Adipose tissue (tissue), 3 donors: ENCODE measurements around the gene SCAF11. TPM values are rescaled to one million over a fixed set of nuclear protein-coding genes. Genes with fewer than 3 reads are reported as not detected.

Experiments used
- H3K27ac ChIP-seq: one replicate; pipeline ENCODE4 v1.5.1; 2013; ENCODE audit warnings: low read depth, low read length
- WGBS, 3 donors: extraction: QIAGEN DNeasy Blood & Tissue Kit; methylation state at CpG; one replicate each; pipeline ENCODE4 v1.1.7; 2013; 5-methylcytosine and 5-hydroxymethylcytosine counted together
- polyA plus RNA-seq, 3 donors: library from polyadenylated mRNA; stranded (reverse); fragments of 200-250 nt; gene quantifications; one replicate each; pipeline ENCODE4 v1.2.3, GENCODE V29; 2013
- donor health status: healthy with polysubstance abuse.
- donor health status: Bipolar disorder and iron deficiency.
- donor health status: healthy.

SCAF11 gene
- polyA plus RNA-seq, 3 donors: 14.6 to 31.5 (median 21.0) TPM

GRCh38 chr12:45939759-45940158, 50.6 kb downstream of the SCAF11 start:
- H3K27ac ChIP-seq: no peak overlapping the region
- 88 to 97% (median 90%) methylated on average over 2 of the region's 2 CpGs for WGBS, 3 donors

GRCh38 chr12:45938566-45938965, 51.8 kb downstream of the SCAF11 start:
- no peak overlapping the region for H3K27ac ChIP-seq
- WGBS, 3 donors: 76 to 90% (median 87%) methylated on average over 2 of the region's 2 CpGs

- 28 to 75% (median 65%) methylated on average over 1 of the region's 1 CpG for WGBS, 3 donors
- no peak overlapping the region for H3K27ac ChIP-seq
Measured at GRCh38 chr12:45934956-45935355, 55.4 kb downstream of the SCAF11 start.

GRCh38 chr12:45933504-45933903, 56.9 kb downstream of the SCAF11 start:
- H3K27ac ChIP-seq: no peak overlapping the region
- 16 to 42% (median 28%) methylated on average over 2 of the region's 2 CpGs for WGBS, 3 donors

- WGBS, 3 donors: 95 to 98% (median 96%) methylated on average over 3 of the region's 3 CpGs
- no peak overlapping the region for H3K27ac ChIP-seq
Measured at GRCh38 chr12:45930369-45930768, 60.0 kb downstream of the SCAF11 start.

GRCh38 chr12:45928309-45928708, 62.1 kb downstream of the SCAF11 start:
- WGBS, 3 donors: 70 to 88% (median 85%) methylated on average over 2 of the region's 2 CpGs
- H3K27ac ChIP-seq: no peak overlapping the region

- WGBS, 3 donors: 85 to 89% (median 86%) methylated on average over 3 of the region's 3 CpGs
- H3K27ac ChIP-seq: no peak overlapping the region
Measured at GRCh38 chr12:45918818-45919217, 71.6 kb downstream of the SCAF11 start.

GRCh38 chr12:45915405-45915804, 75.0 kb downstream of the SCAF11 start:
- H3K27ac ChIP-seq: no peak overlapping the region
- WGBS, 3 donors: 83 to 91% (median 88%) methylated on average over 2 of the region's 2 CpGs

GRCh38 chr12:45914090-45914489, 76.3 kb downstream of the SCAF11 start:
- 45 to 74% (median 69%) methylated on average over 1 of the region's 1 CpG for WGBS, 3 donors
- H3K27ac ChIP-seq: no peak overlapping the region

- H3K27ac ChIP-seq: no peak overlapping the region
- 47 to 74% (median 72%) methylated on average over 2 of the region's 2 CpGs for WGBS, 3 donors
Measured at GRCh38 chr12:45913631-45914030, 76.7 kb downstream of the SCAF11 start.

- WGBS, 3 donors: 42 to 59% (median 57%) methylated on average over 3 of the region's 3 CpGs
- H3K27ac ChIP-seq: no peak overlapping the region
Measured at GRCh38 chr12:45912774-45913173, 77.6 kb downstream of the SCAF11 start.

GRCh38 chr12:45909041-45909713, 81.2 kb downstream of the SCAF11 start:
- no peak overlapping the region for H3K27ac ChIP-seq
- 48 to 68% (median 68%) methylated on average over 4 of the region's 4 CpGs for WGBS, 3 donors

- no peak overlapping the region for H3K27ac ChIP-seq
- 63 to 83% (median 71%) methylated on average over 4 of the region's 4 CpGs for WGBS, 3 donors
Measured at GRCh38 chr12:45907955-45908354, 82.4 kb downstream of the SCAF11 start.

GRCh38 chr12:45898094-45898493, 92.3 kb downstream of the SCAF11 start:
- 90 to 100% (median 91%) methylated on average over 1 of the region's 1 CpG for WGBS, 3 donors
- no peak overlapping the region for H3K27ac ChIP-seq

- WGBS, 3 donors: 68 to 98% (median 84%) methylated on average over 4 of the region's 4 CpGs
- no peak overlapping the region for H3K27ac ChIP-seq
Measured at GRCh38 chr12:45895961-45896360, 94.4 kb downstream of the SCAF11 start.

- WGBS, 3 donors: 57 to 84% (median 78%) methylated on average over 4 of the region's 4 CpGs
- H3K27ac ChIP-seq: no peak overlapping the region
Measured at GRCh38 chr12:45893240-45893639, 97.1 kb downstream of the SCAF11 start.

GRCh38 chr12:45890276-45890675, 100.1 kb downstream of the SCAF11 start:
- H3K27ac ChIP-seq: no peak overlapping the region
- WGBS, 3 donors: 80 to 86% (median 84%) methylated on average over 2 of the region's 2 CpGs

GRCh38 chr12:45887544-45887943, 102.8 kb downstream of the SCAF11 start:
- WGBS, 3 donors: 77 to 89% (median 78%) methylated on average over 5 of the region's 5 CpGs
- no peak overlapping the region for H3K27ac ChIP-seq

GRCh38 chr12:45886685-45887084, 103.7 kb downstream of the SCAF11 start:
- no peak overlapping the region for H3K27ac ChIP-seq
- 98 to 100% (median 100%) methylated on average over 1 of the region's 1 CpG for WGBS, 3 donors

GRCh38 chr12:45883187-45883586, 107.2 kb downstream of the SCAF11 start:
- H3K27ac ChIP-seq: no peak overlapping the region
- 97 to 100% (median 98%) methylated on average over 1 of the region's 1 CpG for WGBS, 3 donors
